Loucy (cell line): ENCODE results near the gene LKAAEAR1.

ENCODE experiments used
- H2AFZ ChIP-seq: fragments of 200-600 bp; sonication (generic); 2 replicates; pipeline ENCODE4 v1.6.0; 2016; ENCODE audit warnings: antibody characterized with exemption, mild to moderate bottlenecking, low read length, moderate library complexity
- H3F3A ChIP-seq: fragments of 200-600 bp; 2 replicates; pipeline ENCODE4 v1.6.0; 2016; ENCODE audit warnings: antibody characterized with exemption, low read depth, mild to moderate bottlenecking
- H3K27me3 ChIP-seq: fragments of 200-600 bp; sonication (generic); 2 replicates; pipeline ENCODE4 v1.6.1; 2014; ENCODE audit warnings: low read length, mild to moderate bottlenecking; ENCODE audit not compliant: insufficient read depth, poor library complexity, severe bottlenecking
- H3K36me3 ChIP-seq: fragments of 200-600 bp; sonication (generic); 2 replicates; pipeline ENCODE4 v1.6.1; 2016; ENCODE audit warnings: low read length; ENCODE audit not compliant: insufficient read depth
- H3K4me1 ChIP-seq: fragments of 200-600 bp; sonication (generic); 2 replicates; pipeline ENCODE4 v1.5.1; 2014; ENCODE audit warnings: low read length, mild to moderate bottlenecking; ENCODE audit not compliant: insufficient read depth, poor library complexity, severe bottlenecking
- H3K4me2 ChIP-seq: fragments of 200-600 bp; sonication (generic); 2 replicates; pipeline ENCODE4 v1.6.0; 2014; ENCODE audit warnings: antibody characterized with exemption, low read length, low read depth, mild to moderate bottlenecking; ENCODE audit not compliant: poor library complexity, severe bottlenecking
- H3K4me3 ChIP-seq: fragments of 200-600 bp; sonication (generic); 2 replicates; pipeline ENCODE4 v1.5.1; 2014; ENCODE audit warnings: low read length, mild to moderate bottlenecking, mixed read lengths; ENCODE audit not compliant: poor library complexity, severe bottlenecking
- H3K79me2 ChIP-seq: fragments of 200-600 bp; sonication (generic); 2 replicates; pipeline ENCODE4 v1.6.1; 2014; ENCODE audit warnings: low read length; ENCODE audit not compliant: insufficient read depth
- H3K9ac ChIP-seq: fragments of 200-600 bp; sonication (generic); 2 replicates; pipeline ENCODE4 v1.6.0; 2014; ENCODE audit warnings: mild to moderate bottlenecking, low read depth, low read length, moderate library complexity; ENCODE audit not compliant: poor library complexity, severe bottlenecking
- H3K9me2 ChIP-seq: fragments of 200-600 bp; sonication (generic); replicated peaks from 2 replicates; pipeline ENCODE4 v1.6.1; 2016; ENCODE audit warnings: low read depth, low read length, mixed read lengths
- H3K9me3 ChIP-seq: fragments of 200-600 bp; sonication (generic); 2 replicates; pipeline ENCODE4 v1.6.1; 2014; ENCODE audit warnings: mild to moderate bottlenecking, antibody characterized with exemption, low read length, low read depth; ENCODE audit not compliant: insufficient read depth
- H4K20me1 ChIP-seq: fragments of 200-600 bp; sonication (generic); 2 replicates; pipeline ENCODE4 v1.6.0; 2014; ENCODE audit warnings: antibody characterized with exemption, low read length, mild to moderate bottlenecking; ENCODE audit not compliant: insufficient read depth, poor library complexity, severe bottlenecking
- CTCF ChIP-seq: fragments of 200-600 bp; sonication (generic); conservative IDR thresholded peaks from 2 replicates; pipeline ENCODE4 v1.5.1; 2014; ENCODE audit warnings: mild to moderate bottlenecking, antibody characterized with exemption, low read length
- EZH2phosphoT487 ChIP-seq: fragments of 200-600 bp; IDR thresholded peaks from 2 replicates; pipeline ENCODE4 v1.6.1; 2018; ENCODE audit warnings: antibody characterized with exemption, mild to moderate bottlenecking, moderate library complexity, borderline replicate concordance

LKAAEAR1 gene

GRCh38 chr20:64093013-64093503 lies 8.9 kb upstream of the LKAAEAR1 start:
- no peaks in the 10 kb centered on the region for H3K9me2 ChIP-seq
- no peak overlapping the region for H3K4me3 ChIP-seq
- no peak overlapping the region for H3K4me2 ChIP-seq
- H3K79me2 ChIP-seq, result no peaks in the 10 kb centered on the region
- no peak overlapping the region for H2AFZ ChIP-seq
- H3K4me1 ChIP-seq, result no peaks in the 10 kb centered on the region
- H3K9ac ChIP-seq, result no peak overlapping the region
- H3K36me3 ChIP-seq, result no peaks in the 10 kb centered on the region
- no peak for TF ChIP-seq CTCF
- TF ChIP-seq EZH2phosphoT487, result no peak
- H3F3A ChIP-seq, result no peaks in the 10 kb centered on the region
- no peaks in the 10 kb centered on the region for H4K20me1 ChIP-seq
- H3K27me3 ChIP-seq, result no peaks in the 10 kb centered on the region
- H3K9me3 ChIP-seq, result no peaks in the 10 kb centered on the region

- Histone ChIP-seq H3F3A (no peaks in the 10 kb centered on the region), H4K20me1 (no peaks in the 10 kb centered on the region), H3K9me3 (no peaks in the 10 kb centered on the region), H3K9ac (no peak overlapping the region), H3K4me2 (no peak overlapping the region), H3K9me2 (no peaks in the 10 kb centered on the region), H2AFZ (no peak overlapping the region), H3K4me1 (no peaks in the 10 kb centered on the region), H3K4me3 (no peak overlapping the region), H3K27me3 (no peaks in the 10 kb centered on the region), H3K36me3 (no peaks in the 10 kb centered on the region), H3K79me2 (no peaks in the 10 kb centered on the region)
- no peak for TF ChIP-seq CTCF
- no peak for TF ChIP-seq EZH2phosphoT487
Observed at GRCh38 chr20:64092258-64093012, 8.2 kb upstream of the LKAAEAR1 start.

GRCh38 chr20:64091770-64092169 lies 7.6 kb upstream of the LKAAEAR1 start:
- no peaks in the 10 kb centered on the region for H3K4me1 ChIP-seq
- H3K36me3 ChIP-seq, result no peaks in the 10 kb centered on the region
- no peaks in the 10 kb centered on the region for H4K20me1 ChIP-seq
- no peaks in the 10 kb centered on the region for H3K9me3 ChIP-seq
- H3K9me2 ChIP-seq, result no peaks in the 10 kb centered on the region
- no peaks in the 10 kb centered on the region for H3K27me3 ChIP-seq
- H3F3A ChIP-seq, result no peaks in the 10 kb centered on the region
- H3K9ac ChIP-seq, result no peak overlapping the region
- no peak overlapping the region for H3K4me2 ChIP-seq
- no peak overlapping the region for H2AFZ ChIP-seq
- no peaks in the 10 kb centered on the region for H3K79me2 ChIP-seq
- TF ChIP-seq EZH2phosphoT487, result no peak
- TF ChIP-seq CTCF, result no peak
- no peak overlapping the region for H3K4me3 ChIP-seq
